ENCODE data around the gene KLK1. TPM values are rescaled to one million over a fixed set of nuclear protein-coding genes. Genes with fewer than 3 reads are reported as not detected.
"Not testable (repeated sequence)": the region's sequence is repeated elsewhere in the genome, so short reads cannot be mapped to it uniquely, and the experiment has no call there.

Gene KLK1
- total RNA-seq, 1 donor from 2014 or later = 1.7 TPM

GRCh38 chr19:50817941-50818858, 5.4 kb downstream of the KLK1 start:
- intact Hi-C loops (cut with micrococcal nuclease) = loop anchor here (1.0 kb wide), 1 partner anchor 17 kb away; no protein-coding TSS in a partner anchor

GRCh38 chr19:50815439-50815838, 8.1 kb downstream of the KLK1 start:
- intact Hi-C loops (cut with micrococcal nuclease) = no loop called here

- intact Hi-C loops (cut with micrococcal nuclease) = no loop called here
Observed at GRCh38 chr19:50814883-50815282, 8.7 kb downstream of the KLK1 start.

- intact Hi-C loops (cut with micrococcal nuclease) = no loop called here
Observed at GRCh38 chr19:50812474-50812873, 11.1 kb downstream of the KLK1 start.

GRCh38 chr19:50811622-50812238, 11.9 kb downstream of the KLK1 start:
- intact Hi-C loops (cut with micrococcal nuclease) = not testable (repeated sequence)

- intact Hi-C loops (cut with micrococcal nuclease) = loop anchor here (10.0 kb wide), 1 partner anchor 474 kb away; no protein-coding TSS in a partner anchor
Observed at GRCh38 chr19:50808856-50809255, 14.7 kb downstream of the KLK1 start.

GRCh38 chr19:50804420-50805272, 18.9 kb downstream of the KLK1 start:
- intact Hi-C loops (cut with micrococcal nuclease) = loop anchor here (1.0 to 10.0 kb wide), 5 partner anchors 32 to 470 kb away; partner anchors contain the start of genes CTU1 and JOSD2

GRCh38 chr19:50803633-50804419, 19.8 kb downstream of the KLK1 start:
- intact Hi-C loops (cut with micrococcal nuclease) = loop anchor here (1.0 to 10.0 kb wide), 3 partner anchors 80 to 469 kb away; partner anchors contain the start of gene CTU1

GRCh38 chr19:50801107-50801506, 22.5 kb downstream of the KLK1 start:
- intact Hi-C loops (cut with micrococcal nuclease) = loop anchor here (10.0 kb wide), 1 partner anchor 466 kb away; no protein-coding TSS in a partner anchor

GRCh38 chr19:50799547-50799851, 24.1 kb downstream of the KLK1 start:
- intact Hi-C loops (cut with micrococcal nuclease) = no loop called here

- intact Hi-C loops (cut with micrococcal nuclease) = no loop called here
Observed at GRCh38 chr19:50798659-50799546, 24.7 kb downstream of the KLK1 start.

GRCh38 chr19:50797781-50798658, 25.6 kb downstream of the KLK1 start:
- intact Hi-C loops (cut with micrococcal nuclease) = no loop called here

GRCh38 chr19:50797429-50797780, 26.2 kb downstream of the KLK1 start:
- intact Hi-C loops (cut with micrococcal nuclease) = no loop called here

GRCh38 chr19:50796634-50797428, 26.8 kb downstream of the KLK1 start:
- intact Hi-C loops (cut with micrococcal nuclease) = no loop called here

GRCh38 chr19:50796128-50796633, 27.4 kb downstream of the KLK1 start:
- intact Hi-C loops (cut with micrococcal nuclease) = no loop called here

GRCh38 chr19:50795664-50796073, 27.9 kb downstream of the KLK1 start:
- intact Hi-C loops (cut with micrococcal nuclease) = no loop called here

- intact Hi-C loops (cut with micrococcal nuclease) = no loop called here
Observed at GRCh38 chr19:50794876-50795663, 28.5 kb downstream of the KLK1 start.

Measured in T-helper 2 cell treated with Interferon-gamma antibody and Interleukin-4, amounts not matched to agents 100 ng/mL and 5 ng/mL, for 36 hours (primary cell).